HG03442 (cell line): ENCODE results near the gene MYH8.

Experiments used
- ATAC-seq: cut with Tn5 transposase; IDR thresholded peaks from one replicate; pipeline ENCODE4 v1.9.1; 2021; ENCODE audit warnings: mild to moderate bottlenecking, moderate library complexity; ENCODE audit not compliant: unreplicated experiment

Gene MYH8

GRCh38 chr17:10384175-10384574, 37.6 kb downstream of the MYH8 start:
- ATAC-seq: no peak

- no peak for ATAC-seq
These were observed 40.9 kb downstream of the MYH8 start for GRCh38 chr17:10380631-10381408.

GRCh38 chr17:10372906-10373305, 48.8 kb downstream of the MYH8 start, which contains the start of gene MYH13:
Gene MYH13, minus strand, starts transcription at chr17:10373006. Its CDS starts 8,476 bp downstream, at chr17:10364530.
- no peak for ATAC-seq

- no peak for ATAC-seq
These were observed 51.6 kb downstream of the MYH8 start for GRCh38 chr17:10370016-10370608.

- no peak for ATAC-seq
These were observed 52.5 kb downstream of the MYH8 start for GRCh38 chr17:10369239-10369638.

GRCh38 chr17:10368561-10368960, 53.2 kb downstream of the MYH8 start:
- no peak for ATAC-seq

- ATAC-seq: no peak
These were observed 61.2 kb downstream of the MYH8 start for GRCh38 chr17:10360578-10360977.

- ATAC-seq: no peak
These were observed 64.0 kb downstream of the MYH8 start for GRCh38 chr17:10357768-10358167.

- no peak for ATAC-seq
These were observed 67.1 kb downstream of the MYH8 start for GRCh38 chr17:10354651-10355050.

GRCh38 chr17:10352893-10353292, 68.9 kb downstream of the MYH8 start:
- no peak for ATAC-seq

- ATAC-seq: no peak
These were observed 72.3 kb downstream of the MYH8 start for GRCh38 chr17:10349403-10349802.

- ATAC-seq: no peak
These were observed 76.9 kb downstream of the MYH8 start for GRCh38 chr17:10344816-10345215.
